Measurements from ENCODE around the gene SECISBP2L.

Gene SECISBP2L

DNA sequence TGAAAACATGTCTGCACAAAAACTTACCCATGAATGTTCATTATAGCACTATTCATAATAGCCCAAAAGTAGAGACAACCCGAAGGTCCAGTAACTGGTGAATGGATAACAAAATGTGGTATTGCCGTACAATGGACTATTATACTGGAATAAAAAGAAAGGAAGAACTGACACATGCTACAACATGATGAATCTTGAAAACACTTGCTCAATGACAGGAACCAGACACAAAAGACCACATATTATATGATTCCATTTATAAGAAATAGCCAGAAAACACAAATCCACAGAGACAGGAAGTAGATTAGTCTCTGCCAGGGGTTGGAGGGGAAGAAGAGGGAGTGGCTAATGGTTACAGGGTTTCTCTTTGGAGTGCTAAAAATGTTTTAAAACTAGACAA lies 100.9 kb downstream of the SECISBP2L start:
- no peak overlapping the region for H3K4me2 ChIP-seq (ENCODE audit: low read length)
- H3K9me3 ChIP-seq (ENCODE audit: insufficient read depth, low read length), result no peaks in the 10 kb centered on the region
- no peaks in the 10 kb centered on the region for H3K79me2 ChIP-seq (ENCODE audit: low read length)
- no peak overlapping the region for H3K9ac ChIP-seq (ENCODE audit: low read length)
- no peaks in the 10 kb centered on the region for H4K20me1 ChIP-seq (ENCODE audit: insufficient read depth, low read length)
- no peak overlapping the region for H2AFZ ChIP-seq (ENCODE audit: low read depth, low read length)
- H3K36me3 ChIP-seq (replicated peaks; ENCODE audit: low read depth, low read length), result no peaks in the 10 kb centered on the region
- TF ChIP-seq EZH2phosphoT487 (IDR thresholded peaks at IDR 0.05; ENCODE audit: low read depth), result no peak
- TF ChIP-seq, protein P1, sequence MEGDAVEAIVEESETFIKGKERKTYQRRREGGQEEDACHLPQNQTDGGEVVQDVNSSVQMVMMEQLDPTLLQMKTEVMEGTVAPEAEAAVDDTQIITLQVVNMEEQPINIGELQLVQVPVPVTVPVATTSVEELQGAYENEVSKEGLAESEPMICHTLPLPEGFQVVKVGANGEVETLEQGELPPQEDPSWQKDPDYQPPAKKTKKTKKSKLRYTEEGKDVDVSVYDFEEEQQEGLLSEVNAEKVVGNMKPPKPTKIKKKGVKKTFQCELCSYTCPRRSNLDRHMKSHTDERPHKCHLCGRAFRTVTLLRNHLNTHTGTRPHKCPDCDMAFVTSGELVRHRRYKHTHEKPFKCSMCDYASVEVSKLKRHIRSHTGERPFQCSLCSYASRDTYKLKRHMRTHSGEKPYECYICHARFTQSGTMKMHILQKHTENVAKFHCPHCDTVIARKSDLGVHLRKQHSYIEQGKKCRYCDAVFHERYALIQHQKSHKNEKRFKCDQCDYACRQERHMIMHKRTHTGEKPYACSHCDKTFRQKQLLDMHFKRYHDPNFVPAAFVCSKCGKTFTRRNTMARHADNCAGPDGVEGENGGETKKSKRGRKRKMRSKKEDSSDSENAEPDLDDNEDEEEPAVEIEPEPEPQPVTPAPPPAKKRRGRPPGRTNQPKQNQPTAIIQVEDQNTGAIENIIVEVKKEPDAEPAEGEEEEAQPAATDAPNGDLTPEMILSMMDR (IDR thresholded peaks at IDR 0.05; ENCODE audit: low read depth, low read length), result no peak
- no peaks in the 10 kb centered on the region for H3K27me3 ChIP-seq (ENCODE audit: low read depth, low read length)
- H3K27ac ChIP-seq (ENCODE audit: low read length), result no peak overlapping the region
- H3K4me1 ChIP-seq (ENCODE audit: low read length), result peaks cover 1% of the 10 kb centered on the region; the same call in 1 of the 2 replicates
- no peak overlapping the region for H3K4me3 ChIP-seq (ENCODE audit: low read length)

- no peak overlapping the region for H3K9ac ChIP-seq (ENCODE audit: low read length)
- TF ChIP-seq, protein P1 (IDR thresholded peaks at IDR 0.05; ENCODE audit: low read depth, low read length), result no peak
- no peak for TF ChIP-seq EZH2phosphoT487 (IDR thresholded peaks at IDR 0.05; ENCODE audit: low read depth)
- no peaks in the 10 kb centered on the region for H3K27me3 ChIP-seq (ENCODE audit: low read depth, low read length)
- peaks cover 3% of the 10 kb centered on the region; the same call in 1 of the 2 replicates for H3K4me1 ChIP-seq (ENCODE audit: low read length)
- no peaks in the 10 kb centered on the region for H3K79me2 ChIP-seq (ENCODE audit: low read length)
- H3K27ac ChIP-seq (ENCODE audit: low read length), result no peak overlapping the region
- H4K20me1 ChIP-seq (ENCODE audit: insufficient read depth, low read length), result no peaks in the 10 kb centered on the region
- no peak overlapping the region for H3K4me3 ChIP-seq (ENCODE audit: low read length)
- no peak overlapping the region for H2AFZ ChIP-seq (ENCODE audit: low read depth, low read length)
- no peak overlapping the region for H3K4me2 ChIP-seq (ENCODE audit: low read length)
- no peaks in the 10 kb centered on the region for H3K9me3 ChIP-seq (ENCODE audit: insufficient read depth, low read length)
- H3K36me3 ChIP-seq (replicated peaks; ENCODE audit: low read depth, low read length), result no peaks in the 10 kb centered on the region
Observed at GRCh38 chr15:48941904-48942303, 104.3 kb downstream of the SECISBP2L start.

DNA sequence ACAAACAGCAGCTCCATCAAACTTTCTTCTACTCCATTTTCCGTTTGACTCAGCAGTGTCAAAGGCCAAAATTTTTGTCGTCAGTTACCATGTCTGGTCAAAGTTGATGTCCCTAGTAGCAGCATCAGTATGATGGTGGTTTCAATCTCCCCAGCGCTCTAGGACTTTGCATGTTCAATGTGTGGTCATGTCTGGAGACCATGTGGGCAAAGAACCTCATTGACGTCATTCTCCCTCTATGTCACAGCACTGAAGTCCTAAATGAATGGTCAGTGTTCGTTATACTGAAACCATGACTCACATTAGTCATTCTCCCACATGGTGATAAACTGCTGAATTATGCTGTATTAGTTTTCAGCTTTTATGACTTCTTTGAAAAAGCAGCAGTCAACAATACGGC lies 105.7 kb downstream of the SECISBP2L start:
- Histone ChIP-seq H3K9me3 (ENCODE audit: insufficient read depth, low read length) (no peaks in the 10 kb centered on the region), H3K27me3 (ENCODE audit: low read depth, low read length) (no peaks in the 10 kb centered on the region), H3K79me2 (ENCODE audit: low read length) (no peaks in the 10 kb centered on the region), H2AFZ (ENCODE audit: low read depth, low read length) (no peak overlapping the region), H3K36me3 (replicated peaks; ENCODE audit: low read depth, low read length) (no peaks in the 10 kb centered on the region), H3K4me3 (ENCODE audit: low read length) (no peak overlapping the region), H3K4me2 (ENCODE audit: low read length) (no peak overlapping the region), H4K20me1 (ENCODE audit: insufficient read depth, low read length) (no peaks in the 10 kb centered on the region), H3K4me1 (ENCODE audit: low read length) (peaks cover 3% of the 10 kb centered on the region; the same call in 1 of the 2 replicates), H3K9ac (ENCODE audit: low read length) (no peak overlapping the region), H3K27ac (ENCODE audit: low read length) (no peak overlapping the region)
- TF ChIP-seq EZH2phosphoT487 (IDR thresholded peaks at IDR 0.05; ENCODE audit: low read depth), result no peak

- H3K27me3 ChIP-seq (ENCODE audit: low read depth, low read length), result no peaks in the 10 kb centered on the region
- H2AFZ ChIP-seq (ENCODE audit: low read depth, low read length), result no peak overlapping the region
- no peaks in the 10 kb centered on the region for H3K9me3 ChIP-seq (ENCODE audit: insufficient read depth, low read length)
- H4K20me1 ChIP-seq (ENCODE audit: insufficient read depth, low read length), result no peaks in the 10 kb centered on the region
- H3K36me3 ChIP-seq (replicated peaks; ENCODE audit: low read depth, low read length), result no peaks in the 10 kb centered on the region
- no peak overlapping the region for H3K4me3 ChIP-seq (ENCODE audit: low read length)
- no peak overlapping the region for H3K9ac ChIP-seq (ENCODE audit: low read length)
- H3K79me2 ChIP-seq (ENCODE audit: low read length), result no peaks in the 10 kb centered on the region
- H3K27ac ChIP-seq (ENCODE audit: low read length), result no peak overlapping the region
- no peak for TF ChIP-seq EZH2phosphoT487 (IDR thresholded peaks at IDR 0.05; ENCODE audit: low read depth)
- TF ChIP-seq, protein P1 (IDR thresholded peaks at IDR 0.05; ENCODE audit: low read depth, low read length), result no peak
- no peak overlapping the region for H3K4me2 ChIP-seq (ENCODE audit: low read length)
- H3K4me1 ChIP-seq (ENCODE audit: low read length), result peaks cover 3% of the 10 kb centered on the region; the same call in 1 of the 2 replicates
Observed at GRCh38 chr15:48939648-48940047, 106.6 kb downstream of the SECISBP2L start.

Measured in OCI-LY3 (cell line).